Activated B cell treated with CpG ODN at 0.5 μM for 24 hours (primary cell): Measurements from ENCODE around the gene LCTL. TPM values are rescaled to one million over a fixed set of nuclear protein-coding genes. Genes with fewer than 3 reads are reported as not detected.

Experiments
- ATAC-seq: fragments of 200-7000 bp; cut with Tn5 transposase; one replicate; pipeline ENCODE4 v1.10.0; 2021; ENCODE audit warnings: low read depth, mild to moderate bottlenecking, moderate library complexity
- CTCF ChIA-PET: fragments of 350-600 bp; sonication (Branson Sonifier 250); formaldehyde crosslinking; loops from one replicate; lab custom pipeline; 2021; ENCODE audit warnings: antibody characterized with exemption; lab: Charles Lee
- POLR2A ChIA-PET: fragments of 350-600 bp; sonication (Branson Sonifier 250); formaldehyde crosslinking; loops from one replicate; lab custom pipeline; 2021; ENCODE audit warnings: antibody characterized with exemption; lab: Charles Lee
- DNase-seq: peaks from one replicate; pipeline ENCODE4 v3.0.0; 2022
- H3K27ac Mint-ChIP-seq: one replicate; pipeline ENCODE4 v1.8.0; 2020; ENCODE audit warnings: mixed read lengths
- H3K27me3 Mint-ChIP-seq: one replicate; pipeline ENCODE4 v1.8.0; 2021; ENCODE audit warnings: mixed read lengths
- H3K36me3 Mint-ChIP-seq: one replicate; pipeline ENCODE4 v1.8.0; 2021; ENCODE audit warnings: low read depth, mixed read lengths
- H3K4me1 Mint-ChIP-seq: one replicate; pipeline ENCODE4 v1.8.0; 2021; ENCODE audit warnings: mixed read lengths
- H3K4me3 Mint-ChIP-seq: one replicate; pipeline ENCODE4 v1.8.0; 2020; ENCODE audit warnings: mild to moderate bottlenecking, mixed read lengths
- H3K9me3 Mint-ChIP-seq: one replicate; pipeline ENCODE4 v1.8.0; 2020; ENCODE audit warnings: mixed read lengths
- intact Hi-C: fragments of 100-400 bp; cut with micrococcal nuclease; formaldehyde crosslinking; loops from one replicate; pipeline ENCODE4 v1.15.1; 2024
- total RNA-seq: library from RNA; stranded (reverse); gene quantifications from 2 replicates; pipeline ENCODE4 v1.2.3, GENCODE V29; 2022
- TF ChIP-seq, protein P1 (sequence below): fragments of 200-600 bp; IDR thresholded peaks from one replicate; pipeline ENCODE4 v1.8.0; 2022; ENCODE audit warnings: antibody characterized with exemption, mild to moderate bottlenecking

LCTL gene
- total RNA-seq, 1 donor from 2014 or later = not detected

DNA sequence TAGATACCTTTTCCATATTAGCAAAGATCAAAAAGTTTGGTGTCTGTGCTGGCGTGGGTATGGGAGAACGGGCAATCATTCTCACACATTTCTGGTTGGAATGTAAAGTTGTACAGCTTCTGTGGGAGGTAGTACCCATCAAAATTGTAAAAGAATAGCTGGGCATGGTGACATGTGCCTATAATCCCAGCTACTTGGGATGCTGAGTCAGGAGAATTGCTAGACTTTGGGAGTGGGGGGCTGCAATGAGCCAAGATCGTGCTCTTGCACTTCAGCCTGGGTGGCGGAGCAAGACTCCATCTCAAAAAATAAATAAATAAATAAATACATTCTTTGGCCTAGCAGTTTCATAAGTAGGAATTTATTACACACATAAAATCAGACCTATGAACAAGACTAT, 22.9 kb downstream of the LCTL start:
- Mint-ChIP-seq H3K27me3 (no peaks in the 10 kb centered on the region), H3K36me3 (peaks cover 35% of the 10 kb centered on the region), H3K9me3 (no peaks in the 10 kb centered on the region), H3K4me3 (no peak overlapping the region), H3K27ac (no peak overlapping the region), H3K4me1 (no peaks in the 10 kb centered on the region)
- DNase-seq = no peak
- intact Hi-C loops = no loop called here
- CTCF ChIA-PET = no interaction called here
- TF ChIP-seq, protein P1, sequence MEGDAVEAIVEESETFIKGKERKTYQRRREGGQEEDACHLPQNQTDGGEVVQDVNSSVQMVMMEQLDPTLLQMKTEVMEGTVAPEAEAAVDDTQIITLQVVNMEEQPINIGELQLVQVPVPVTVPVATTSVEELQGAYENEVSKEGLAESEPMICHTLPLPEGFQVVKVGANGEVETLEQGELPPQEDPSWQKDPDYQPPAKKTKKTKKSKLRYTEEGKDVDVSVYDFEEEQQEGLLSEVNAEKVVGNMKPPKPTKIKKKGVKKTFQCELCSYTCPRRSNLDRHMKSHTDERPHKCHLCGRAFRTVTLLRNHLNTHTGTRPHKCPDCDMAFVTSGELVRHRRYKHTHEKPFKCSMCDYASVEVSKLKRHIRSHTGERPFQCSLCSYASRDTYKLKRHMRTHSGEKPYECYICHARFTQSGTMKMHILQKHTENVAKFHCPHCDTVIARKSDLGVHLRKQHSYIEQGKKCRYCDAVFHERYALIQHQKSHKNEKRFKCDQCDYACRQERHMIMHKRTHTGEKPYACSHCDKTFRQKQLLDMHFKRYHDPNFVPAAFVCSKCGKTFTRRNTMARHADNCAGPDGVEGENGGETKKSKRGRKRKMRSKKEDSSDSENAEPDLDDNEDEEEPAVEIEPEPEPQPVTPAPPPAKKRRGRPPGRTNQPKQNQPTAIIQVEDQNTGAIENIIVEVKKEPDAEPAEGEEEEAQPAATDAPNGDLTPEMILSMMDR = no peak
- no peak for ATAC-seq
- POLR2A ChIA-PET = no interaction called here

DNA sequence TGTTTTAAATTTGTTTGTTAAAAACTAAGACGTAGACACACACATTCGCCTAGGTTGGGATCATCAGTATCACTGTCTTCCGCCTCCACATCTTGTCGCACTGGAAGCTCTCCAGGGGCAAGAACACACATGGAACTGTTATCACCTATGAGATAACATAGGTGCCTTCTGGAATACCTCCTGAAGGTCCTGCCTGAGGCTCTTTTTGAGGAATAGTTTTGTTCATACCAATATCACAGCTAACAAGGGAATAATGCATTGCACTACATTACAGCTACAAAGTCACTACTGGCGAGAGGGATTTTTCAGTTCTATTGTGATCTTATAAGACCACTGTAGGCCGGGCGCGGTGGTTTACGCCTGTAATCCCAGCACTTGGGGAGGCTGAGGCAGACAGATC, 30.7 kb downstream of the LCTL start:
- ChIA-PET POLR2A (no interaction called here), CTCF (interaction anchor here (0.6 kb wide), 1 partner anchor 158 kb away, joined by 3 read pairs; no protein-coding TSS in a partner anchor)
- intact Hi-C loops = no loop called here
- Mint-ChIP-seq H3K27ac (no peak overlapping the region), H3K9me3 (no peaks in the 10 kb centered on the region), H3K4me1 (no peaks in the 10 kb centered on the region), H3K4me3 (no peak overlapping the region), H3K36me3 (peaks cover 44% of the 10 kb centered on the region), H3K27me3 (no peaks in the 10 kb centered on the region)
- TF ChIP-seq, protein P1 = no peak
- ATAC-seq (no peak), DNase-seq (no peak)

DNA sequence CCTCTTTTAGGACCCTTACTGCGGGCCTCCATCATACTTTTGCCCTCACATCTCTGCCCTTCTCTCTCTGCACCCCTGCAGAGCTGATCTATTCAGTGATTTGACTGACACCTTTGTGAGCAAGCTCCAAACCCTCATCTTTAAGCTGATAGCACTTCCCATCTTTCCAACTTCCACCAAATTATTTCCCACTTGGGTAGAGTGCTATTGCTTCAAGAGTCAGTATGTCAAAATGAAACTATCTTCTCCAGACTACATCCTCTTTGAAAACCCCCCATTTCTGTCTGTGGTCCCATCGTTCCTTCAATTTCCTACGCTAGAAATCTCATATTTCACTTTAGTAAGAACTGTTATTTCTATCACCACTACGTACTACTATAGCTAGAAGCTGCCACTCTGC, 41.0 kb downstream of the LCTL start:
- POLR2A ChIA-PET = interaction anchor here (0.6 kb wide), 1 partner anchor 21 kb away, joined by 3 read pairs; no protein-coding TSS in a partner anchor
- Mint-ChIP-seq H3K27ac (no peak overlapping the region), H3K9me3 (no peaks in the 10 kb centered on the region), H3K36me3 (peaks cover 48% of the 10 kb centered on the region), H3K4me3 (no peak overlapping the region), H3K4me1 (no peaks in the 10 kb centered on the region), H3K27me3 (no peaks in the 10 kb centered on the region)
- TF ChIP-seq, protein P1 = no peak
- ATAC-seq = no peak
- no peak for DNase-seq
- CTCF ChIA-PET = no interaction called here
- intact Hi-C loops = no loop called here

DNA sequence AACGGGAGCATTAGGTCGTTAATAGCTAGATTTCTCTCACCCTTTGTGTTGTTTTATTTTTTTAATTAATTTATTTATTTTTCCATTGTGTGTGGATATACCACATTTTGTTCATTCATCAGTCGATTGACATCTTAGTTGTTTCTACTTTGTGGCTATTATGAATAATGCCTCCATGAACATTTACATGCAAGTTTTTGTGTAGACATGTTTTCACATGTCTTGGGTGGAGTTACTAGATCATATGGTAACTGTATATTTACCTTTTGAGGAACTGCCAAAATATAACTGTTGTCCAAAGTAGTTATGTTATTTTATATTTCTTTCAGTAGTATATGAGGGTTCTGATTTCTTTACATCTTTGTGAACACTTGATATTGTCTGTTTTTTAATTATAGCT, 41.9 kb downstream of the LCTL start:
- Mint-ChIP-seq H3K4me1 (no peaks in the 10 kb centered on the region), H3K9me3 (no peaks in the 10 kb centered on the region), H3K4me3 (no peak overlapping the region), H3K36me3 (peaks cover 44% of the 10 kb centered on the region), H3K27ac (no peak overlapping the region), H3K27me3 (no peaks in the 10 kb centered on the region)
- no peak for DNase-seq
- ATAC-seq = no peak
- TF ChIP-seq, protein P1 = no peak
- intact Hi-C loops = no loop called here
- ChIA-PET POLR2A (no interaction called here), CTCF (no interaction called here)

DNA sequence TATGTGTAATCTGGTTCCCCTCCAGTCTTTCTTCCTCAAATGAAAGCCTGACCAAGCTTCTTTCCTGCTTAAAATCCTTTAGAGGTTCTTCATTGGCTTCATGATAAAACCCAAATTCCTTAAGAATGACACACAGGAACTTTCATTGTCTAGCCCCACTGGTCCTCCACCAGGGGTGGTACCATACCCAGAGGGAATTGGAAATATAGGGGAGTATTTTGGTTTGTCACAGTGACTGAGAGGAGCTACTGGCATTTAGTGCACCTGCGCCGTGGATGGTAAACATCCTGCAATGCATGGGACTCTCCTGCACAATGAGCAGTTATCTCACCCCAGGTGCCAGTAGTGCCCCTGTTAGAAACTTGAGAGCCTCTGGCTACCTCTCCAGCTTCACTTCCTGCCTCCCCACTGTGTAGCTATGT, 49.9 kb downstream of the LCTL start:
- no peak overlapping the region for H3K27ac Mint-ChIP-seq
- intact Hi-C loops = no loop called here

More for the DNA sequence above, 49.9 kb downstream of the LCTL start:
- no peaks in the 10 kb centered on the region for H3K27me3 Mint-ChIP-seq
- H3K4me1 Mint-ChIP-seq = no peaks in the 10 kb centered on the region
- ATAC-seq = no peak
- no peaks in the 10 kb centered on the region for H3K9me3 Mint-ChIP-seq
- peaks cover 36% of the 10 kb centered on the region for H3K36me3 Mint-ChIP-seq
- no peak overlapping the region for H3K4me3 Mint-ChIP-seq
- POLR2A ChIA-PET = interaction anchor here (1.1 kb wide), 1 partner anchor 11 kb away, joined by 4 read pairs; the partner anchor contains the start of genes RPL4 and ZWILCH
- CTCF ChIA-PET = no interaction called here
- TF ChIP-seq, protein P1 = no peak
- no peak for DNase-seq
